Cardiac muscle cell (in vitro differentiated cells and primary cell): Measurements from ENCODE around the gene TRABD2B. TPM values are rescaled to one million over a fixed set of nuclear protein-coding genes. Genes with fewer than 3 reads are reported as not detected.
A peak's percentile ranks its signal among the peaks of the same experiment; 100 is the strongest.

Experiments used
- DNase-seq, 2 donors: peaks; one replicate each; pipeline versions ENCODE4 v3.0.0 to v3.0.0-alpha.2; 2010 to 2017; ENCODE audit warnings: low read depth in 1 of 2, low spot score in 1 of 2
- H3K27ac ChIP-seq: fragments of 200-600 bp; sonication (generic); 2 replicates; pipeline ENCODE4 v1.5.1; 2016
- H3K27me3 ChIP-seq: fragments of 200-600 bp; sonication (generic); 2 replicates; pipeline ENCODE4 v1.6.0; 2016; ENCODE audit warnings: control low read depth
- H3K36me3 ChIP-seq: fragments of 200-600 bp; sonication (generic); 2 replicates; pipeline ENCODE4 v1.5.1; 2016; ENCODE audit warnings: control low read depth
- H3K4me1 ChIP-seq: fragments of 200-600 bp; sonication (generic); 2 replicates; pipeline ENCODE4 v1.8.1; 2017; ENCODE audit warnings: low read depth, mild to moderate bottlenecking, mixed run types
- H3K4me3 ChIP-seq: fragments of 200-600 bp; sonication (generic); 2 replicates; pipeline ENCODE4 v1.5.1; 2016; ENCODE audit warnings: mild to moderate bottlenecking
- H3K9me3 ChIP-seq: fragments of 200-600 bp; sonication (generic); 2 replicates; pipeline ENCODE4 v1.5.1; 2017; ENCODE audit warnings: low read depth, mild to moderate bottlenecking, control low read depth
- CTCF ChIP-seq: IDR thresholded peaks from 2 replicates; pipeline ENCODE4 v1.5.1; 2012; ENCODE audit warnings: low read depth, mild to moderate bottlenecking, low read length
- polyA plus RNA-seq: library from polyadenylated mRNA; unstranded; fragments of >200 nt; fragmentation: Nextera tagmentation; extraction: Ambion mirVana; gene quantifications from 2 replicates; pipeline ENCODE4 v1.2.1, GENCODE V29; 2016
- total RNA-seq: library from RNA; depleted of rRNA; stranded (reverse); fragments of >200 nt; gene quantifications from 2 replicates; pipeline ENCODE4 v1.2.3, GENCODE V29; 2016

TRABD2B gene
- total and polyA plus RNA-seq, 2 experiments from 2014 or later: 0.60 to 0.82 TPM

GRCh38 chr1:47868348-47868676, 128.9 kb downstream of the TRABD2B start:
- Histone ChIP-seq H3K36me3 (no peaks in the 10 kb centered on the region), H3K9me3 (no peaks in the 10 kb centered on the region), H3K4me3 (no peak overlapping the region), H3K27me3 (peaks cover 19% of the 10 kb centered on the region), H3K27ac (no peak overlapping the region), H3K4me1 (peaks cover 8% of the 10 kb centered on the region)
- no peak for DNase-seq
- no peak for TF ChIP-seq CTCF

DNA sequence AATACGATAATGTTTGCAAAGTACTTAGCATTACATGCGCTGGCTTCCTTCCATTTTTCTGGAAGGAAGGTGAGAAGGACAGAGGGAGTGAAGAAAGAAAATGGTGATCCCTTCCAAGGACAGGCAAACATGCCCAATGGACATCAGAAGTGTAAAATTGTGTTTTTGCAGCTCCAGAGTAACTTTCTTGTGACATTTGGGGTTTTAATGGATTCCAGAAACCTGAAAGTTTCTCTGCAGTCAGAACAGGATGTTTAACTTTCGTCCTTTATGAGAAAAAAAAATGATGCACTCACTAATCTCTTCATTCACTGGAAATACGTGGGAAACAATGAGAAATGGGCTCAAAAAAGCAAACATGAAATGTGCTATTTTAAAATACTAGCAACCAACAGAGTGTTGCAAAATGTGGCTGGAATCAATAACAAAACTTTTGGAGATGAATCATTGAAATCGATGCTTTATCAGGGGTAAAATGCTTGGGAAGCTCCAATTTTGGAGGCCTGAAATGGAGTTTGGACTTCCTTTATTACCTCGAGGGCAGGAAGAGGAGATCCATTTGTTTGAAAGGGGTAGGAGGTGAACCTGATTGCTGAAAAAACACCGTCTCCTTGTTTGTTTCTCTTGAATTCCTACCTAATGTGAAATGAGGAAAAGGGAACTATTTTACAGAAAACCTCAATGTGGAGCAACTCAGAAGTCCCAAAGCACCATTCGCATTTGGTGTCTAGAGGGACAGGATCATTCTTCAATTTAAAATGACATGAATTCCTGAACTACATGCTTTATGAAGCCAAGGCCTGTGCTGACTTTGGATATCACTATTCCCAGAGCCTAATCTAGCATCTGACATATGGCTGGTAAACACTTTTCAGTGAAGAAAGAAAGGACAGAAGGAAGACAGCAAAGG, 129.5 kb downstream of the TRABD2B start:
- no peak for DNase-seq
- Histone ChIP-seq H3K36me3 (no peaks in the 10 kb centered on the region), H3K27me3 (peaks cover 19% of the 10 kb centered on the region), H3K27ac (no peak overlapping the region), H3K9me3 (no peaks in the 10 kb centered on the region), H3K4me3 (no peak overlapping the region), H3K4me1 (peaks cover 8% of the 10 kb centered on the region)
- TF ChIP-seq CTCF: no peak

- H3K27me3 ChIP-seq: peaks cover 19% of the 10 kb centered on the region
These were observed 130.4 kb downstream of the TRABD2B start for GRCh38 chr1:47866601-47867437.

GRCh38 chr1:47865881-47866535, 131.2 kb downstream of the TRABD2B start:
- DNase-seq: no peak
- H3K27ac ChIP-seq: no peak overlapping the region
- H3K4me1 ChIP-seq: no peaks in the 10 kb centered on the region
- no peak overlapping the region for H3K4me3 ChIP-seq
- H3K36me3 ChIP-seq: no peaks in the 10 kb centered on the region
- peaks cover 19% of the 10 kb centered on the region for H3K27me3 ChIP-seq
- no peaks in the 10 kb centered on the region for H3K9me3 ChIP-seq
- TF ChIP-seq CTCF: no peak

More at GRCh38 chr1:47866601-47867437, 130.4 kb downstream of the TRABD2B start:
- Histone ChIP-seq H3K4me3 (no peak overlapping the region), H3K27ac (no peak overlapping the region), H3K4me1 (peaks cover 2% of the 10 kb centered on the region), H3K36me3 (no peaks in the 10 kb centered on the region), H3K9me3 (no peaks in the 10 kb centered on the region)
- DNase-seq: peak in 1 of 2 donors; percentile 37
- no peak for TF ChIP-seq CTCF

DNA sequence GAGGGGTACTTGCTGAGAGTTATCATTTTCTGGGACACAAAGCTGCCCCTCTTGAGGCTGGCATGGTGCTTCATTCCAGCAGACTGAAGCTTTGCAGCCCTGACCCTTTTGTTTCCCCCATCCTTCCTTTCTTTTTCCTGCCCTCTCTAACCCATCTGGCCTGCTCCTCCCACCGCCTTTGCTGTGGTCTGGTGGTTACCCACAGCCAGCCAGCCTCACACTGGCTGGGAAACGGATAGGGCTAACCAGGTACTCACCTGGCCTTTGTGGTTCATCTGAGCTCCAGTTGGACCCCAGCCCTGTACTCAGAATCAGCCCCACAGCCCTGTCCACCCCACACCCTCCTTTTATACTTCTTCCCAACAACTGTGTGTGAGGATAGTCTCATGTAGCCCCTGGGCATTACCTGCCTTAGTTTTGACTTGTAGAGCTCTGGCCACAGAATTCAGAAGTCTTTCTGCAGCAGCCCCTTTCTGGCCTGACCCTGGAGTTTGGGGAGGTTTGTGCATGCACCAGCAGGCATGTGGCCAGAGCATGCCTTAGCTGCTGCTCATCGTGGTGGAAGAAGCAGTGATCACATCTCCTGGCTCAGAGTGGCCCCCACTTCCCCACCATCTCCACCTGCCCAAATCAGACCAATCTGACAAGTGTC, 138.0 kb downstream of the TRABD2B start:
- Histone ChIP-seq H3K27ac (no peak overlapping the region), H3K4me1 (no peaks in the 10 kb centered on the region), H3K9me3 (no peaks in the 10 kb centered on the region), H3K36me3 (no peaks in the 10 kb centered on the region), H3K4me3 (no peak overlapping the region), H3K27me3 (no peaks in the 10 kb centered on the region)
- no peak for TF ChIP-seq CTCF
- no peak for DNase-seq
